ENCODE results near the gene REG1A.

- TF ChIP-seq CTCF (IDR thresholded peaks at IDR 0.05), result no peak
- TF ChIP-seq POLR2A (IDR thresholded peaks at IDR 0.05), result no peak
Measured at GRCh38 chr2:79116997-79117928, 3.0 kb upstream of the REG1A start.

Measured in esophagus squamous epithelium (tissue), 4 donors.